ENCODE measurements around the gene BBS9. TPM values are rescaled to one million over a fixed set of nuclear protein-coding genes. Genes with fewer than 3 reads are reported as not detected.

The BBS9 gene
- total and polyA plus RNA-seq, 2 donors (not counting 1 experiment from before 2014, with no cell fraction given): 8.4 to 45.2 TPM

DNA sequence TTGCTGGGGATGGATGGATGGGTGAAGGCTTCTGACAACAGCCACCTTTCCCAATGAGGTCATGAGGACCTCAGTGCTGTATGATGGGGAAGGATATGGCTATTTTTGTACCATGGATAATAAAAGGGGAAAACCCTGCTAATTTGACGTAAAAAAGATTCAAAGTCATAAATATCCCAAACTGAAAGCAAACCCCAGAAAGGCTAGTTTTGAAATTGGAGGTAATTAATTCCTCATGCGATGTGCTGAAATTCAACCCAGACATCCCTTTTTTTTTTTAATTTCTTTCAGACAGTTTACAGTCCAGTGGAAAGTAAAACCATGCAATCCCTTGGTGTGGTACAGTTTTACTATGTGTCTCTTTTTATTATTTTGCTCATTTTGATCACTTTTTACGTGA lies 521.5 kb downstream of the BBS9 start:
- Histone ChIP-seq H3K27me3 (replicated peaks in 1 of 4; ENCODE audit: control extremely low read depth in 1 of 4, control insufficient read depth in 3 of 4, insufficient read depth in 4 of 4, low read length in 3 of 4) (no peaks in the 10 kb centered on the region), H3K9ac (ENCODE audit: low read length) (no peak overlapping the region), H3K9me3 (ENCODE audit: control extremely low read depth in 1 of 3, control insufficient read depth in 2 of 3, insufficient read depth in 1 of 3, low read length in 2 of 3) (no peaks in the 10 kb centered on the region), H3K79me2 (ENCODE audit: control insufficient read depth, insufficient read depth, low read length) (no peaks in the 10 kb centered on the region), H3K4me1 (ENCODE audit: control insufficient read depth in 2 of 2, insufficient read depth in 2 of 2, low read length in 2 of 2) (no peaks in the 10 kb centered on the region), H3K36me3 (replicated peaks in 1 of 2; ENCODE audit: control extremely low read depth in 1 of 2, control insufficient read depth in 1 of 2, extremely low read depth in 1 of 2, insufficient read depth in 2 of 2, low read length in 1 of 2) (no peaks in the 10 kb centered on the region), H3K27ac (ENCODE audit: low read length in 2 of 2) (no peak overlapping the region), H3K4me2 (replicated peaks; ENCODE audit: low read depth, low read length, poor library complexity, severe bottlenecking) (no peak overlapping the region), H2AFZ (ENCODE audit: insufficient read depth, low read depth, low read length, poor library complexity, severe bottlenecking) (no peak overlapping the region), H4K20me1 (ENCODE audit: control insufficient read depth, insufficient read depth, low read length, poor library complexity, severe bottlenecking) (no peaks in the 10 kb centered on the region), H3K4me3 (ENCODE audit: control extremely low read depth in 1 of 5, extremely low read depth in 1 of 5, insufficient read depth in 1 of 5, low read depth in 2 of 5, low read length in 4 of 5) (no peak overlapping the region)
- Mint-ChIP-seq H3K27me3 (no peaks in the 10 kb centered on the region), H3K9me3 (ENCODE audit: insufficient read depth) (no peaks in the 10 kb centered on the region), H3K4me3 (no peak overlapping the region), H3K4me1 (peaks cover 4% of the 10 kb centered on the region), H3K27ac (no peak overlapping the region)
- ChIA-PET POLR2A (no interaction called here), CTCF (no interaction called here)
- DNase-seq (no peak), ATAC-seq (ENCODE audit: low read depth) (no peak)
- intact Hi-C loops (cut with micrococcal nuclease): no loop called here
- TF ChIP-seq EZH2 (IDR thresholded peaks at IDR 0.05; ENCODE audit: borderline replicate concordance, insufficient read depth, low read depth, low read length, poor library complexity, severe bottlenecking): no peak
- WGBS (ENCODE audit: insufficient coverage): no CpG with 5 or more reads among the region's 3 CpGs

GRCh38 chr7:33651998-33652515 lies 522.7 kb downstream of the BBS9 start:
- Histone ChIP-seq H3K27ac (ENCODE audit: low read length in 2 of 2) (no peak overlapping the region), H3K9ac (ENCODE audit: low read length) (no peak overlapping the region), H3K4me3 (ENCODE audit: control extremely low read depth in 1 of 5, extremely low read depth in 1 of 5, insufficient read depth in 1 of 5, low read depth in 2 of 5, low read length in 4 of 5) (no peak overlapping the region), H3K9me3 (ENCODE audit: control extremely low read depth in 1 of 3, control insufficient read depth in 2 of 3, insufficient read depth in 1 of 3, low read length in 2 of 3) (no peaks in the 10 kb centered on the region), H3K36me3 (replicated peaks in 1 of 2; ENCODE audit: control extremely low read depth in 1 of 2, control insufficient read depth in 1 of 2, extremely low read depth in 1 of 2, insufficient read depth in 2 of 2, low read length in 1 of 2) (no peaks in the 10 kb centered on the region), H3K27me3 (replicated peaks in 1 of 4; ENCODE audit: control extremely low read depth in 1 of 4, control insufficient read depth in 3 of 4, insufficient read depth in 4 of 4, low read length in 3 of 4) (no peaks in the 10 kb centered on the region), H4K20me1 (ENCODE audit: control insufficient read depth, insufficient read depth, low read length, poor library complexity, severe bottlenecking) (no peaks in the 10 kb centered on the region), H2AFZ (ENCODE audit: insufficient read depth, low read depth, low read length, poor library complexity, severe bottlenecking) (no peak overlapping the region), H3K4me2 (replicated peaks; ENCODE audit: low read depth, low read length, poor library complexity, severe bottlenecking) (no peak overlapping the region), H3K79me2 (ENCODE audit: control insufficient read depth, insufficient read depth, low read length) (no peaks in the 10 kb centered on the region), H3K4me1 (ENCODE audit: control insufficient read depth in 2 of 2, insufficient read depth in 2 of 2, low read length in 2 of 2) (no peaks in the 10 kb centered on the region)
- TF ChIP-seq EZH2 (IDR thresholded peaks at IDR 0.05; ENCODE audit: borderline replicate concordance, insufficient read depth, low read depth, low read length, poor library complexity, severe bottlenecking): no peak
- no peak for TF ChIP-seq CTCF (IDR thresholded peaks at IDR 0.05)
- DNase-seq (no peak), ATAC-seq (ENCODE audit: low read depth) (no peak)
- H3K9me3 Mint-ChIP-seq (ENCODE audit: insufficient read depth): no peaks in the 10 kb centered on the region
- H3K4me3 Mint-ChIP-seq: no peak overlapping the region
- ChIA-PET POLR2A (no interaction called here), CTCF (no interaction called here)
- WGBS (ENCODE audit: insufficient coverage): 83% methylated on average over 2 of the region's 3 CpGs
- H3K4me1 Mint-ChIP-seq: peaks cover 4% of the 10 kb centered on the region
- no peak overlapping the region for H3K27ac Mint-ChIP-seq
- intact Hi-C loops (cut with micrococcal nuclease): no loop called here
- H3K27me3 Mint-ChIP-seq: no peaks in the 10 kb centered on the region

Measured in B cell (primary cell).